HG03342 (cell line): ENCODE measurements around the gene PLXNC1.

Source experiments
- ATAC-seq: cut with Tn5 transposase; IDR thresholded peaks from one replicate; pipeline ENCODE4 v1.9.1; 2021; ENCODE audit warnings: mild to moderate bottlenecking, moderate library complexity; ENCODE audit not compliant: unreplicated experiment

Gene PLXNC1

DNA sequence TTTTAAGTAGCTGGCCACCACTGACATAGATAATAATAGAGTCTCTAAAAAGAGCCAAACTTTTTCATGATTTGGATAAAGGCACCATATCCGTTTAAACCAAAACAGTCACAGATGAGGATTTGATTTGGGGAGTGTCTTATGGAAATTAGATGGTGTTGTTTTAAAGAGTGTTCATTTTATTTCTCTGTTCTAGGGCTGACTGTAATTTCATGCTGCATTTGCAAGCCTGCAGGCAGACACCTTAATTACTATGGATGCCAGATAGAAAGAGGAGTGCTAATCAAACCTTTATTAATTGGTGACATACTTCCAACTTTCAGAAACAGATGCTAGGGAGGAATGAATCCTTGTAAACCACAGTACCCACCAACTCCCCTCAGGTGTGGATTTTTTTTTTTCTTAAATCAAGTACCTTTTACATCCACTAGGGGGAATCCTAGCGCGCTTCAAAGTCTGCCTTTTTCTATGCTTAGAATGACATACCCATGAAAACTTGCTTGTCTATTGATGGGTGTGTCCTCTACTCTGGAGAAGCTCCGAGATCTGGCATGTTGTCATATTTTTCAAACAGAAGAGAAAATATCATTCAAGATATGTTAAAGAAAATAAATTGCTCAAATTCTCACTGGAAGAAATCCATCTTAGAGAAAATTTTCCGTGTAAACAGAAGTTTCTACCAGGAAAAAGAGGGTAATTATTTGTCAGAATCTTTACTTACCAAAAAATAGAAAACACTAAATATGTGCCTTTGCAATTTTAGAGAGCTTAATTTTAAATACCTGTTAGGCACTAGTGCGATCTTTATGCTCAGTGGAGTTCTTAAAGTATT lies 14.2 kb upstream of the PLXNC1 start:
- peak; percentile 71 for ATAC-seq

- ATAC-seq: no peak
Observed at GRCh38 chr12:94135896-94136295, 12.5 kb upstream of the PLXNC1 start.

GRCh38 chr12:94139816-94140215 lies 8.6 kb upstream of the PLXNC1 start:
- ATAC-seq: no peak

DNA sequence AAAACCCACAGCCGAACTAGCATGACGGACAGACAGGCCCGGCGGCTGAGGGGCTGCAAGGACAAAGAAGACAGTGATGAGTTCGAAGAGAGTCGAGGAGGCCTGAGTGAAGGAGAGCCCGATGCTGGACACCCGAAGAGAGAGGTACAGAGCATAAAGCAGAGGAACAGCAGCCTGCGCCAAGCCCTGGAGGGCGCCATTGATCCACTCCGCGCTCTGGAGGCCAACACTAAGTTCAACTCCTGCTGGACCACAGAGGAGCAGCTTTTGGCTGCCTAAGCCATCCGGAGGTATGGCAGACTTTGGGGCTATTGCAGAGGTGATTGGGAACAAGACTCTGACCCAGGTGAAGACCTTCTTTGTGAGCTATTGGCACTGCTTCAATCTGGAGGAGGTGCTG lies 7.8 kb upstream of the PLXNC1 start:
- no peak for ATAC-seq

DNA sequence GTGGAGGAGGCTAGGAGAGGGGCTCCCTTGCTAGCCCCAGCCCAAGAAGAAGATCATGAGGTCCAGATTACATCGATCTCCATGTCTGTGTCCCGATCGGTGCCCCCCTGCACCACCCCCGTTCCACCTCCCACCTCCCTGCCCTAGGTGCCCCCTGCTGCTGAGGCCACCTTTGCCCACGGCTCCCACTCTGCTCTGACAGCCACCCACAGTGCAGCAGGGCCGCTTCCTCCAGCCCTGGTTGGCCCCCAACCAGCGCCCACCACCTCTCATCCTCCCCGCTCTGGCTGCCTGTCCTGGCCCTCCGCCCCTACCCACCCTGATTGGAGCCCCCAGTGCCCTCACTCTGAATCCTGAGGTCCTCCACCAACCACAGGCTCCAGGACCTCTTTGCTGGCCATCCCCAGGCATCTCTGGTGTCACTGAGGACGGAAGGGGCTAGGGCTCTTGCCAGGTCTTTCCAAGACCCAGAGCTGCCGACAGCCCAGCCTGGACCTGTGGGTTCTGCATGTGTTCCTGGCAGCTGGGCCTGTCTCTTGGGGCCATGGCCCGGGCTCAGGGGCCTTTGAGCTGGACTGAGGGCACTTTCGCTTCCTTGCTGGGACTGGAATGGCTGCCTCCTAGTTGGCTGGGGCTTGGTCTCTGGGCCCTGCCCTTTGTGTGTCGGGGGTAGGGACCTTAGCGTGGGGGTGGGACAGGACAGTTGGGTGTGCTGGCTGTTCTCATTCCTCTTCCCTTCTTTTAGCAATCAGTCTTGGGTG lies 7.2 kb upstream of the PLXNC1 start:
- ATAC-seq: no peak

DNA sequence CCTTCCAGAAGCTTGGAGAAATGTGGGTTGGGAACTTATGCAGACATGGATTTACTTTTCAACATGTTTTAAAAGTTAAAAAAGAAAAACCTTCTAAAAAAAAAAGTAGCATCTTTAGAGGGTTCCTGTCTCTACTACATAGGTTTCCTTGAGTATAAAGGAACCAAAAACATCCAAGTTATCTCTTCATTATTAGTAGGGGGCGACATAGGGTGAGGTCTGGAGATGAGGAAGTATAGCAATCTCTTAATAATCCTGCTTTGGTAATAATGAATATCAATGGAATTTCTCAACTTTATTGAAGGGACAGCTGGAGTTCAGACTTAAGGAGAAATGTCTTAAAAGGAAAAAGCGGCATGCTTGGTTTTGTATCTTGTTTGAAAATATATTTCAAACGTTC lies 6.5 kb upstream of the PLXNC1 start:
- ATAC-seq: no peak

DNA sequence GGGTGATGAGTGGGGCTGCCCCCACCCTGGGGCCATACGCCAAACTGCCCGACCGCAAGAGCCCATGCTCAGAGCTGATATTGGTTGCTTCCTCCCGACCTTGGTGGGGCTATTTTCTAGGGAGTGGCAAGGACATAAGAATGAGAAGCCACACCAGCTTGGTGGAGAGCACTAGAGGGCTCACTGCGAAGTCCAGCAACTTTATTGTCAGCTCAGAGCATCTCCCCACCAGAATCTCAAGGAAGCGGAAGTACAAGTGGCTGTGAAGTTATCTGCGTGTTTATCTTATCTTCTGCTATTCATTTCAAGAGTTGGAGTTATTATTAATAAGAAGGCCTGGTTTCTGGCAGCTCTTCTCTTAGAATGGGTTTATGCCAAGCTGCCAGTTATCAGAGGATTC lies 4.9 kb upstream of the PLXNC1 start:
- no peak for ATAC-seq

GRCh38 chr12:94143951-94144350 lies 4.4 kb upstream of the PLXNC1 start:
- no peak for ATAC-seq

GRCh38 chr12:94144781-94145180 lies 3.6 kb upstream of the PLXNC1 start:
- ATAC-seq: no peak

DNA sequence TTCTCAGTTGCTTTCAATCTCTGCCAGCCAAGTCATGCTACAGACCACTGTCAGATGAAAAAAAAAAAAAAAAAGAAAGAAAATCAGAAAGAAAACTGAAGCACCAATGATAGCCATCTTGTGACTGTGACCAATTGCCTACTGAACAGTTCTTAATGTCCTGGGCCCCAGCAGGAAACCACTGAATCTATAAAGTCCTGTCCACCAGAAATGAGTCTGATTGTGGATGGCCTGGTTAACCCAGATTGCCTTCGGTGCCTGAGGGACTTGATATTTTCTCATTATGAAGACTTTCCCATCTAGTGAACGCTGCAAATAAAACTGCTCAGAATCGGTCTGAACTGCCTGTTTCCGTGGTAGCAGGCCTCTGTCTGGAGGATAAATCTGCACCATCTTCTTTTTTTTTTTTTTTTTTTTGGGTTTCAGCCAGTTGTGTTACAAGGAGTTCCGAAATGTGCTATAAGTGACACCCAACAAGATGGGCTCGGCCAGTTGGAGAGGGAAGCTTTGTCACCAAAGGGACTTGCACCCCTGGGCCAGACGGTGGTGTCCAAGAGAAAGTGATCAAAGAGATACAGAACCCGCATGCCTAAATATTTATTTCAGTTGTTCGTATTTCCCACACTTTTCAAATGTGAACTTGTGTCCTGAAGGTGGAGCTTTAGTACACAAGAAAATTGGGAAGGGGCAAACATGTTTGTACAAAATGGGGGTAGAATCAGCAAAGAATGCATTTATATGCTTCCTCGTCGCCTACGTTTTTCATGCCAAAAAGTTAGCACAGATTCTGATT lies 3.0 kb upstream of the PLXNC1 start:
- ATAC-seq: no peak

DNA sequence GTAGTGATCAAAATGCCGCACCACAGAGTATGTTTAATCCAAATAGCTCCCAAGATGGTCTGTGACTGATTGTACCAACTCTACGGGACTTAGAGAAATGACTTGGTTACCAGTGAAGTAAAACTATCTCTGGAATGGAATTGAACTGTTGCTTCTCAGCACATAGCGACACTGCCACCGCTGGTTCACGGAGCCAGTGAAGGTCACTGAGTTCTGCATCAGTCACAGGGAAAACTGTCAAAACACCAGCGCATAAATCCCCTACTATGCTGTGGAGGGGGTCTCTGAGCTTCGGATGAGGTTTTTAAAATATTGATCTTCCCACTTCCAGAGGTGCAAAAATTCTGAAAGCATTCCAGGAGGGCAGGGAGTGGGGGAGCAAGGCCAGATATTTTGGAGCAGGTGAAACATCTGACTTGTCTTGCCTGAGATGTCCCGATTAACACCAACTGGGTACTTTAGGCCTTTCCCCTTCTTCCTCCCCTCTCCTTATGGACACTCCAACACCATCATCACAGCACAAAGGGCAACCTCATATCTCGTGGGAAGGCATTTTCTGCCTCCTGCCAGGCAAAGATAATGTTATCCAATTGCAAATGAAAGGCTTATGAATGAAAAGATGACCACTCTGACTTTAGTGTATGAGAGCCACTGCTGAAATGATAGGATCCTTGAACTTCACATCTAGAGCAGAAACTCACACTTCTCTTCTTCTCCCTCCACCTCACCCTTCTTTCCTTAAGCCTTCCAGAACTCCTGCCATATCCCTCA lies 2.0 kb upstream of the PLXNC1 start:
- no peak for ATAC-seq

GRCh38 chr12:94147387-94147990 lies 888 bp upstream of the PLXNC1 start:
- ATAC-seq: no peak

DNA sequence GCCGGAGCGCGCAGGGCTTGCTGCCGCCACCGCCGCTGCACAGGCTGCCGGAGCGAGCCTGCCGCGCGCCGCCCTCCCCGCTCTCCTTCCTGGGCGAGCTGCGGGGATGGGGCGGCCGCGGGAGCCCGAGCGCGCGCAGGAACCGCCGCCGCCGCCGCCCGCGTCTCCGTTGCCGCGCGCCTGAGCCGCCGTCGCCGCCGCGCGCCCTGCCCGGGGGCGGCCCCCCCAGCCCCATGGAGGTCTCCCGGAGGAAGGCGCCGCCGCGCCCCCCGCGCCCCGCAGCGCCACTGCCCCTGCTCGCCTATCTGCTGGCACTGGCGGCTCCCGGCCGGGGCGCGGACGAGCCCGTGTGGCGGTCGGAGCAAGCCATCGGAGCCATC lies 352 bp downstream of the PLXNC1 start:
- ATAC-seq: peak; percentile 6

DNA sequence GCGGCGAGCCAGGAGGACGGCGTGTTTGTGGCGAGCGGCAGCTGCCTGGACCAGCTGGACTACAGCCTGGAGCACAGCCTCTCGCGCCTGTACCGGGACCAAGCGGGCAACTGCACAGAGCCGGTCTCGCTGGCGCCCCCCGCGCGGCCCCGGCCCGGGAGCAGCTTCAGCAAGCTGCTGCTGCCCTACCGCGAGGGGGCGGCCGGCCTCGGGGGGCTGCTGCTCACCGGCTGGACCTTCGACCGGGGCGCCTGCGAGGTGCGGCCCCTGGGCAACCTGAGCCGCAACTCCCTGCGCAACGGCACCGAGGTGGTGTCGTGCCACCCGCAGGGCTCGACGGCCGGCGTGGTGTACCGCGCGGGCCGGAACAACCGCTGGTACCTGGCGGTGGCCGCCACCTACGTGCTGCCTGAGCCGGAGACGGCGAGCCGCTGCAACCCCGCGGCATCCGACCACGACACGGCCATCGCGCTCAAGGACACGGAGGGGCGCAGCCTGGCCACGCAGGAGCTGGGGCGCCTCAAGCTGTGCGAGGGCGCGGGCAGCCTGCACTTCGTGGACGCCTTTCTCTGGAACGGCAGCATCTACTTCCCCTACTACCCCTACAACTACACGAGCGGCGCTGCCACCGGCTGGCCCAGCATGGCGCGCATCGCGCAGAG lies 873 bp downstream of the PLXNC1 start:
- ATAC-seq: peak; percentile 30

- ATAC-seq: peak; percentile 5
Observed at GRCh38 chr12:94149781-94150239, 1.4 kb downstream of the PLXNC1 start.

GRCh38 chr12:94150240-94151121 lies 2.1 kb downstream of the PLXNC1 start:
- ATAC-seq: no peak

- no peak for ATAC-seq
Observed at GRCh38 chr12:94151582-94151981, 3.2 kb downstream of the PLXNC1 start.

- no peak for ATAC-seq
Observed at GRCh38 chr12:94152292-94153078, 4.1 kb downstream of the PLXNC1 start.
